GM19395 (cell line): ENCODE data around the gene SNRPD3.
"Not testable (repeated sequence)": the region's sequence is repeated elsewhere in the genome, so short reads cannot be mapped to it uniquely, and the experiment has no call there.

Source experiments
- ATAC-seq: cut with Tn5 transposase; IDR thresholded peaks from one replicate; pipeline ENCODE4 v1.9.1; 2021; ENCODE audit warnings: mild to moderate bottlenecking, moderate library complexity; ENCODE audit not compliant: unreplicated experiment

Gene SNRPD3

GRCh38 chr22:24606340-24606739, 50.5 kb downstream of the SNRPD3 start:
- ATAC-seq, result not testable (repeated sequence)

DNA sequence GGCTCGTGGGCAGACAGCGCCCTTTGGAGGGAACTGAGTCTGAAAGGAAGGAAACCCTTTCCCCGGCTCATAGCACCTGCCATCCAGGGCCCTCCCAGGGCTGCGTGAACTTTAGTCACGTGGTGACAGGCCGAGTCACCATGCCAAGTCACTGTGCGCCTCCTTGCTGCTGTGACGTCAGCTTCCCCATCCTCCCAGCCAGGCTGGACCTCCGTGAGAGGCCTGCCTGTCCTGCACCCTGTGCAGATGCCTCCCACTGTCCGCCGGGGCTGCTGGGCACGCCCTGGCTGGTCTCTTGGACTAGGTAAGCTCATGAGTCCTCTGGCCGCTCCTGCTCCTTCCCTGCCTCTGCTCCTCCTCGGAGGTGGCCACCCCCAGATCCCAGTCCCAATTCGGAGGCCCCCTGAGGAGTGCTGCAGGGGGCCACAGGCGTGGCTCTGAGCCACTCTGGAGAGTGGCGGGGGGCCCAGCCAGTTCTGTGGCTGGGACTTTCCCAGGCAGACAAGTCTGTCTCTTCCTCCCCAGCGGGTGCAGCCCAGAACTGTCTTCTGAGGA, 51.7 kb downstream of the SNRPD3 start:
- not testable (repeated sequence) for ATAC-seq

GRCh38 chr22:24608327-24608726, 52.5 kb downstream of the SNRPD3 start:
- not testable (repeated sequence) for ATAC-seq

GRCh38 chr22:24609888-24610287, 54.1 kb downstream of the SNRPD3 start:
- ATAC-seq, result not testable (repeated sequence)

- not testable (repeated sequence) for ATAC-seq
Measured at GRCh38 chr22:24614794-24615193, 59.0 kb downstream of the SNRPD3 start.

DNA sequence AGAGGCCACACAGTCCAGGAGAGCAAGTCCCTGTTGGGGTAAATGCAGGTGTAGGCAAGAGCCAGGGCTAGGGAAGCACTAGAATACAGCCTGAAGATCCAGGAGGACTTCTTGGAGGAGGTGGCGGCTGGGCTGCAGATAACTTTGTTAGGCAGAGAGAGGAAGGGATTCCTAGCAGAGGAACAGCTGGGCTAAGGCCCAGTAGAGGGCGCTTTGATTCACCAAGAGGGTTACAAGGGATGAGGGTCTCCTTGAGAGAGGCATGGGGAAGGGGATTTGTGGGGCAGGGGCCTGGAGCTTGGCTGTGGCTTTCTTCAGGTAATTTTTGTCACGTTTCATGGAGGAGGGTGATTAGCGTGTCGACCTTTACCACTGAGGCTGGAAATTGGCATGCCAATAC, 65.4 kb downstream of the SNRPD3 start:
- not testable (repeated sequence) for ATAC-seq

- ATAC-seq, result not testable (repeated sequence)
Measured at GRCh38 chr22:24622596-24622995, 66.8 kb downstream of the SNRPD3 start.
